Measurements from ENCODE around the gene MRPS30.

MRPS30 gene

GRCh38 chr5:44862808-44863207, 54.1 kb downstream of the MRPS30 start:
- Histone ChIP-seq H3K4me2 (ENCODE audit: low read length) (no peak overlapping the region), H3K4me3 (ENCODE audit: low read length) (no peak overlapping the region), H3K36me3 (ENCODE audit: insufficient read depth, low read length) (no peaks in the 10 kb centered on the region), H3K4me1 (ENCODE audit: control insufficient read depth, insufficient read depth, low read length) (no peaks in the 10 kb centered on the region), H3K27me3 (ENCODE audit: control insufficient read depth, insufficient read depth, low read length) (no peaks in the 10 kb centered on the region), H3K9ac (ENCODE audit: low read depth, low read length) (no peak overlapping the region), H3K9me3 (replicated peaks; ENCODE audit: low read length) (no peaks in the 10 kb centered on the region)

Data from skeletal muscle satellite cell (primary cell).